Stimulated activated CD8-positive, alpha-beta memory T cell treated with anti-CD3 and anti-CD28 coated beads, Interleukin-15, amount 100 ng/mL, for 4 hours (primary cell): Measurements from ENCODE around the gene ZNF789.
"Not testable (repeated sequence)": the region's sequence is repeated elsewhere in the genome, so short reads cannot be mapped to it uniquely, and the experiment has no call there.

Experiments used
- DNase-seq, 2 donors: peaks; one replicate each; pipeline ENCODE4 v3.0.0-alpha.2; 2020; ENCODE audit warnings: low read depth in 2 of 2

Gene ZNF789

DNA sequence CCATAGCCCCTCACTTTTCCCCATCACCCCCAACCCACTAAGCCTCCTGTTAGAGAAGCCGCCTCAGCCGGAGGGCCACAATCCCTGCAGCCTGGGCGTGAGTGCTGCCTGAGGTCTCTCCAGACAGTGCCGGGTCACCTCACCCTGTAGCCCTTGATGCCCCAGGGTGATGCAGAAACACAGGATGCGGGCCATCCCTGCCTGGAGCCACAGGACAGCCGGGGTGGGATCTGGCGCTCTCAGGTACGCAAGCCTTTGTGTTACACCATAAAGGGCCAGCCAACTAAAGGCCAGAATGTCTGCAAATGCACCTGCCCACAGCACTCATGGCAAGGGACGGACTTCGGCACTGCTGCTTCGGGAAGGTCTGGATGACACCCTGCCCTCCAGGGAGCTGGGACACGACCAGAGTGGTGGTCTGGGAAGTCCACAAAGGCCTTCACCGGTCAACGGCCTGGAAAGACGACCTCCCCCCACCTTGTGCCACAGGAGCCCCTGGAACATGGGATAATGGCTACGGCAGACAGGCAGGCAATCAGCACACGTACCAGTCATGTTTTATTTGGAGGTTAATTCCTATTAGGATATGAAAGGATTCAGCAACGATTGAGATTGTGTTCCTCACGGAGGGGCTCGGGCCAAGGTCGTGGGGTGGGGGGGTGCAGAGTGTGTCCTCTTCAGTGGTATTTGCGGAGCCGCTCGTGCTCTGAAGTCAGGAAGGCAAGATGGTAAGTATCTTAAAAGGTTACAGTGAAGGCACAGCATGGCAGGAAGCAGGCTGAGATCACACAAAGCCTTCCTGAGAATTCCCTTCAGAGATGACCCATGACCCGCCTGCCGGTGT, 14.8 kb upstream of the ZNF789 start:
- no peak for DNase-seq

DNA sequence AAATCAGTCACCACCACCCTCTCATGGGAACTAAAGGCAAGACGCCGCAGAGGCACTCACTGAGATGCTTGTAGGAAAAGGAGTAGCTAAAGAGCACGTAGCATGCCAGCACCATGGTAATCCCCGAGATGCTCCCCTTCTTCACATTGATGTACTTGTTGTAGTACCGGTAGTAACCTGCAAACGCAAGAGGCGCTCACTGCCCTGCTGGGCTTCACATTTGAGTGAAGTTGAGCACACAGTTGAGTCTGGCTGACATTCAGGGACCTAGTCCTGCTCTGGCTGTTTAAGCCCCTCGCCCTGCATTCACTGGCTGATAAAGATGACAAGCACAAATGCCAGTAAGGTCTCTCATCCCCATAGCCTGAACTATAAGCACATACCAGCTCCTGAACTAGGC, 13.6 kb upstream of the ZNF789 start:
- DNase-seq, result no peak

DNA sequence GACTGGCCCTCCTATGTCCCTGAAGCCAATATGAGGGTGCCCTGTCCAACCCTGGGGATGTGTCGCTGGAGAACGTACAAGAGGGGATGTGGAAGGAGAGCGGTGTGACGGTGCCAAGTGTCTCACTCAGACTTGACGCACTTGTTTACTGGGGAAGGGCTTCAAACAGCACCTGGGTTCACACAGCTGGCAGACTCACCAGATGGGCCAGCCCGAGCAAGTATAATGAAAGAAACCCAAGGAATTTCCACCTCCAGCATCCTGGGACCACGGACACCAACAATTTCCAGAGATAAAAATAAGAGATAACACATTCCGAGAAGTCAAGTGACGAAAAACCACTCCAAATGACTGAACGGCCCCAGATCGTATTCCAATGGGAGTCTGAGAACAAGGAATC, 12.0 kb upstream of the ZNF789 start:
- DNase-seq, result no peak

DNA sequence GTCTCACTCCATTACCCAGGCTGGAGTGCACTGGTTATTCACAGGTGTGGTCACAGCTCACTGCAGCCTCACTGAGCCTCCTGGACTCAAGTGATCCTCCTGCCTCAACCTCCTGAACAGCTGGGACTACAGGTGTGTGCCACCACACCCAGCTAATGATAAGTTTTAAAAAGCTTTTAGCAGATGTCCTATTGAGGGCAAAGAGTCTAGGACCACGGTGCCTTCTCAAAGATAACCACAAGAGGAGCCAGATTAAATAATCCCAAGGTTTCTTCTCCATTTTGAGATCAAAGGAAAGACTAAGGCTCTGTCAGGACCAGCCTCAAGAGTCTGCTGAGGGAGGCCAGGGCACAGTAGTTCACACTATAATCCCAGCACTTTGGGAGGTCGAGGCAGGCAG, 11.5 kb upstream of the ZNF789 start:
- DNase-seq, result no peak

DNA sequence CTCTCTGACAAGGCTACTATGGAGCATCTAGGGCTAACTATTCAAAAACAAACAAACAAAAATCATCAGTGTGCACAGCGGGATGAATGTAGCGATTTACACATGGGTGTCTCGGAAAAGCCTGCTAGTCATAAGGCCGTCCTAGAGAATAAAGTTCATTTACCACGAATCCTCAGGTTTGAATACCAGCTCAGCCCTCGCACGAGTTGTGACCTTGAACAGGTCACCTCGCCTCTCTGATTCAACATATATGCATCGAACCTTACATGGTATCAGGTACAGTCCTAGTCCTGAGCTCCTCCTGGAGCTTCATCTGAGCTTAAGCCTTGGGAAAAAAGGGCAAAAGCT, 7.3 kb upstream of the ZNF789 start:
- no peak for DNase-seq

DNA sequence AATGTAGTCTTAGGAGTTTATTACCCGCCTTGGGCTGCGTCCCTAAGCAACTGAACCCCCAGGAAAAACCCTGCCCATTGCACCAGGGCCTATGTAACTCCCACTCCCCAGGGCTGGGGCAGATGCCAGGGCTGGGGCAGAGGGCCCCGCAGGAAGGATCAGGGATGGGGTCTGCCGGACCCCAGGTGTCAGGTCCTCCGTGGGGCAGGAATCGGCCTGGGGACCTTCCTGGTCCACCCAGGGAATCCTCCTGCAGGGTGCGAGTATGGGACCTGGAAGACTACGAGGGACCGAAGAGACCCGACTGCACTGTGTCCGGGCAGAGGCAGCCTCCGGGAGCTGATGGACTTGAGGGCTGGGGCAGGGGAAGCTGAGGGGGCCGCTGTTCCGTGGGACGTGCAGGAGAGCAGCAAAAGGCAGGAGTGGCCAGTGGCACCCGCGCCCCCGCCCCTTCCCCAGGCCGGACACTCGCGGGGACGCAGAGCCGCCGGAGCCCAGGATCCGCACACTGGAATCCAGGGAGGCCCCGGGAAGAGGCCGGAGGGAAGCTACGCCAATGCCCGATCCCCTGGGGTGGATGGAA, 4.3 kb upstream of the ZNF789 start:
- DNase-seq, result no peak

DNA sequence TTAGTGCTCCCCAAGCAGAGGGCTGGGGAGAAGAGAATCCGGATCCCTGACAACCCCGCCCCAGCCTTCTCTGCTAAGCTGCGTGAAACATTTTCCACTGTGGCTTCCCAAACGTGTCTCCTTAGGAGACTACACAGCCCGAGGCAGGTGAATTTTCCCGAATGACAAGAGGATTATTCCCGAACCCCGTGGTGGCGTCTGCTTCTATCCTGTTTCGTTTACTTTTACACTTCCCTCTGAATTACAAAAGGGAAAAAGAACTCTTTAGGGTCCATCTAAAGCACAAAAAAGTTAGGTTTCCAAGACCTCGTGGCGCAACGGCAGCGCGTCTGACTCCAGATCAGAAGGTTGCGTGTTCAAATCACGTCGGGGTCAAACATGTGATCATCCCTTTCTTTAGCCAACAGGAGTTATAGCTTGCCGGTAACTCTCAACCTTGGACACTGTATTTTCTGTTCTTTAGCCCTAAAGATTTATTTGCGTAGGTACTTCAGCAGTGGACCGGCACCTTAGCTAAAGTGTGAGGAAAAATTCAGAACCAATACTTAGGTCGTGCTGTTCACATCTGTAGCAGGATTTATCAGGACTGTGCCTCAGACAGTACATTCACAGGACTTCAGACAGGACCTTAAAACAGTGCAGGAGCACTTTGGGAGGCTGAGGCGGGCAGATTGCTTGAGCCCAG, 3.2 kb upstream of the ZNF789 start:
- no peak for DNase-seq

DNA sequence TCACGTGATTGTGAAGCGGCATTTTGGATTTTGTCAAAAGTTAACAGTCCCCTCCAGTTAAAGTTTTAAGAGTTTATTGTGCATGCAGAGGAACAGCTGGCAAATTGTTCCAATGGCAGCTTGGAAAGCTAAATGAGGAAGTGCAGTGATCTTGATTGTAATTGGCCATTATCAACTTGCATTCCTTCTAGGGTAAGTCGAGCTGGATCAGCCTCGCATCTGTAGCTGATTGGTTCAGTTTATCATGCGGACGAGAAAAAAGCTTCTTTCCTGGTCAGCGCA, 566 bp downstream of the ZNF789 start:
- DNase-seq, result no peak

DNA sequence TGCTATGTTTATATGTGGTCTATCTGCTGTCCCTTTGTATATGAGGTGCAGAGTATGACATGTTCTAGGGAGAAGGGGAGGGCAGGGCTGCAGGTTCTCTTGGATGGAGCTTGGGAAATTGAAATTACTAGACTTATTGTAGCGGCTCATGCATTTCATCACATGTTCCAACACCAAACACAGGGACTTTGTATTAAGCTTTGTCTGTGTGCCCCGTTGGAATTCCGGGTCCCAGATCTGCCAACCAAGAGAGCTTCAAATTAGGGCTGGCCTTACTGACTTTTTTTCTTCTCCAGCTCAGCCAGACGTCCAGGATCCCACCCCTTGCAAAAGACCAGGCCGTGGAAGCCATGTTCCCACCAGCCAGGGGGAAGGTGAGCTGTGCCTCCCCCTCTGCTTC, 3.4 kb downstream of the ZNF789 start:
- DNase-seq, result no peak

DNA sequence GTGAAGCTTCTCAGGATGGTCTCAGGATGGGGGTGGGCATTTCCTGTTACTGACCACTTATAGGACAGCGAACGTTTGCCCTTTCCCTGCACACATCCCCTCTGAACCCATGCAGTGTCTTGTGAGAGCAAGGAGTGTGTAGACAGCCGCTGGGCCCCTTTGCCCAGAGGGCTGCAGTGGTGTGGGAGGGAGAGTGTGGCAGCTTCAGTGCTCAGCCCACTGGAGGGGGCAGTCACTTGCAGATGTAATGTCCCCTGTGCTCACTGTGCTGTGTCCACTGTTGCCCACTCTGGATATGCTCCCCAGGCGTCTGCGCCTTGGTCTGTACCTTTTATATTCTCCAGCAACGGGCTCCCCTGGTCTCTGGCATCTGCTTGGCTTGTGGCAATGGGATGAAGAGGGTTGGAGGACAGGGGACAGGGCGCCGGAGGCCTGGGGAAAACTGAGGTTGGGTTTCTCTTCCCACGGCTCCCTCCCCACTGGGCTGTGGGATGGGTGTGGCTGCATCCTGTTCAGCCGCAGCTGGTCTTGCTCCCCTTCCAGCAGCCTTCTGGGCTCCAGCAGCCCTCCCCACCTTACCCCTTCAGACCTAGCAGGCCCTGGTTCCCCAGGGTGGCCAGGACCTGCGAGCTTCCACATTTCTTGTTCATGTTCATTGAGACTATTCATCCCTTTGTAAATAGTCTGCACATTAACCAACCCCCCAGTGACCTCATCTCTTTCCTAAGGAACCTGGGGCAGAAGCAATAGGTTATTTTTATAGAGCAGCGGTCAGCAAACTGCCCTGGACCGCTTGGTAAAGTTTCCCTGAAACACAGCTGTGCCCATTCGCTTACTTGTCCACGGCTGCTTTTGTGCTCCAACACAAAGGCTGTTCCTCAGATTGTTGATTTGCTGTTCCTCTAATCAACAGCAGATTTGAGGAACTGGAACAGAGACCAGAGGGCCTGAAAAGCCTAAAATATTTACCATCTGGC, 6.1 kb downstream of the ZNF789 start:
- DNase-seq, result no peak

DNA sequence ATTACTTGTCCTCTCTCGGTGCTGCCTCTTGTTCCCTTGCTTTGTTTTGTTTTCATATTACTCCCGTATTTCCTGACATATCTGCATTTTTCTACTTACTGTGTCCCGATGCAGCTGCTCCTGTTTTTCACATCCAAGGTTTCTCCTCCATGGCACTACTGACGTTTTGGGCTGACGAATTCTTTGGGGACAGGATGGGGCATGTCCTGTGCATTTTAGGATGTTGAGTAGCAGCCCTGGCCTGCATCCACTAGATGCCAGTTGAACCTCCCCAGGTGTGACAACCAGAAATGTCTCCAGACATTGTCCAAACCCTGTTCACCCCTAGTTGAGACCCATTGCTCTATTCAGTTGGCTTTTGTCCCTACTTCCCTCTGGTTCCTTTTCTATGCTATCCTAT, 12.4 kb downstream of the ZNF789 start:
- no peak for DNase-seq

DNA sequence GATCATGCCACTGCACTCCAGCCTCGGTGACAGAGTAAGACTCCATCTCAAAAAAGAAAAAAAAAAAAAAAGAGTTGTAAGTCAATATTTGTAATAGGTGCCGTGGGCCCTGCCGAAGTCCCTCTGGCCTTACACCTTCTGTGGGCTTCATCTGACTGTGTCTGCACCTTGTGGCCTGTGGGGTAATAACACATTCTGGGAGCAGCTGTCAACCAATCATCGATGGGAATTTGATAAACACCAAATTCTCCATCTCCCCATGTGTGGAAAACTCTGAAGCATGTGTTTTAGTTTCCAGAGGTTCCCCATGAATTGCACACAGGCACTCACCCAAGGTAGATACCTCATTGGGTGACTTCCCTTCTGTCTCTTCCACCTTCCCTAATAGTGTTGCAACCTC, 16.5 kb downstream of the ZNF789 start:
- no peak for DNase-seq

DNA sequence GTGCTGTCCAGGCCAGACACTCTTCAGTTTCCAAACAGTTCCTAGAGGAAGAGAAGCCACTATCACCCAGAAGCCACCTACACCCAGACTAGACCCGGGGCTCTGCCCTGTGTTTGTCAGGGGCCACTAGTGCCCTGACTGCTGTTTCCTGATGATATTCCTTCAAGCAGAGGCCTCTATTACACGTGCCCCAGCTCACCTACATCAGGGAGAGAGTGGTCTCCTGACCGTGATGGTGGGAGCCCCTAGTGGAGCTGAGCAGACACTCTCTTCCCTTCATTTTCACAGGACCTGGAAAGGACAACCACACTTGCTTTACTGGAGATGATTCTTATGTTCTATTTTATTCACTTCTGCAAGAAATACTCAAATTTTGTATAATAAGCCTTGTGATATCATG, 18.2 kb downstream of the ZNF789 start:
- no peak for DNase-seq

DNA sequence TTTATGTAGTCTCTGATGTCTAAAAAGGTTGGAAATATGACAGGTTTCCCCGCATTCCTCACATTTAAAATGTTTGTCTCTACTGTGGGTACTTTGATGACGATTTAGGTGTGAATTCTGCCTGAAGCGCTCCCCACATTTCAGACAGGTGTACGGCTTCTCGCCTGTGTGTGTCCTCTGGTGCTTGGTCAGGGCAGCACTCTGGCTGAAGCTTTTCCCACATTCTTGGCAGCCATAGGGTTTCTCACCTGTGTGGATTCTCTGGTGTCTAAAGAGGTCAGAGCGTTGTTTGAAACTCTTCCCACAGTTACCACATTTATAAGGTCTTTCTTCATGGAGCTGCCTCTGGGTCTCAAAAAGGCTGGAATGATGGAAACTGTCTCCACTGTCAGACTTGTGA, 21.1 kb downstream of the ZNF789 start:
- no peak for DNase-seq

DNA sequence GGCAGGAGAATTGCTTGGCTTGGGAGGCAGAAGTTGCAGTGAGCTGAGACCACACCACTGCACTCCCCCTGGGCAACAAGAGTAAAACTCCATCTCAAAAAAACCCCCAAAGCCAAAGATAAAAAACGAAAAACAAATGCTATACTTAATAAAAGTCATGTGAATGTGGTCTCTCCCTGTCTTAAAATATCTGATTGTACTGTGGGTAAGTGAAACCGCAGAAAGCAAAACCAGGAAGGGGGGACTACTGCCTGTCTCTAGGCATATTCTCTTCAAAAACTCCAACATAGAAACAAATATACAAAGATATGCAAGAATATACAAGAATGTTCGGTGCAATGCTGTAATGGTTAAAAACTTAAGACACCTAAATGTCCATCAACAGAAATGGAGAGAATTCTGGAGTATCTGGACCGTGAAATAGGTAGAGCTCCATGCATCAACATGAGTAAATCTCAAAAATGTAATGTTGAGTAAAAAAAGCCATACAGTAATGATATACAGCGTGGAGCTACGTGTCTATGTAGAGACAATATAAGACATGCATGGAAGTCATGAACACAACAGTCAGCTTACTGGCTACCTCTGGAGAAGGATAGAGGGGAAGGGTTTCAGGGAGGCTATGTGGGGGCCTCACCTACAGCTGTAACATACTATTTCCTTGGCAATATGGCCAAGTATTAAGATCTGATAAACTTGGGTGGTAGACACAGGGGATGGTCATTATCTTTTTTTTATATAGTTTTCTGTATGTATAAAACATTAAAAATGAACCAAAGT, 25.3 kb downstream of the ZNF789 start:
- no peak for DNase-seq

DNA sequence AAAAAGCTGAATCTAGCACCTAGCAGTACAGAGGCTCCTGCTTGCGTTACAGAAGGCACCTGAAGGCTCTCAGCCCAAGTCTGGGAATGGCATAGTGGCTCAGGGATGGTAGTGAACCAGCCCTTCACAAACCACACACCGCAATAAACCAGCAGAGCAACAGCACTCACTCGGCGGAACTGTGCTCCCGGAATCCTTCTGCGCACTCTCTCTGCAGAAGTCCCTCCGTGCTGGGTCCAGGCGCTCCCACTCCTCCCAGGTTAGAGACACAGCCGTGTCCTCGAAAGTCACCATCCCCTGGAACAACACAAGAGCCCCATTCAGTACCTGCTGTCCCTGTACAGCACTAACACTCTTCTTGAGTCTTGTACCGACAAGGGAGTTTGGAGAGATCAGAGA, 25.9 kb downstream of the ZNF789 start:
- no peak for DNase-seq

DNA sequence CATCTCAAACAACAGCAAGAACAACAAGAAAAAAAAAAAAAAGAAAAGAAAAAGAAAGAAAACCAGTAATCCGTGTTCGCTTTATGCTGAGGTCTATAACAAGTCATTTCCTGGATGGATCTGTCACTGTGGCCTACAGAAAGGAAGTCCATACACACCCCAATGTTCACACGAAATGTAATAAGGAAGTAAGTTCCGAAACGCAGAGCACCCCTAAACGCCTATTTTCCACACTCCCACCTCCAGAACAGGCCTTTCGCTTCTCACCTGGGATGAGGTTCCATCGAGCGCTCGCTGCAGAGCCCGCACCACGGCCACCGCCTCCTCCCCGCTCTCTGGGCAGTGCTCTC, 26.7 kb downstream of the ZNF789 start:
- DNase-seq, result peak in 1 of 2 donors; percentile 9

DNA sequence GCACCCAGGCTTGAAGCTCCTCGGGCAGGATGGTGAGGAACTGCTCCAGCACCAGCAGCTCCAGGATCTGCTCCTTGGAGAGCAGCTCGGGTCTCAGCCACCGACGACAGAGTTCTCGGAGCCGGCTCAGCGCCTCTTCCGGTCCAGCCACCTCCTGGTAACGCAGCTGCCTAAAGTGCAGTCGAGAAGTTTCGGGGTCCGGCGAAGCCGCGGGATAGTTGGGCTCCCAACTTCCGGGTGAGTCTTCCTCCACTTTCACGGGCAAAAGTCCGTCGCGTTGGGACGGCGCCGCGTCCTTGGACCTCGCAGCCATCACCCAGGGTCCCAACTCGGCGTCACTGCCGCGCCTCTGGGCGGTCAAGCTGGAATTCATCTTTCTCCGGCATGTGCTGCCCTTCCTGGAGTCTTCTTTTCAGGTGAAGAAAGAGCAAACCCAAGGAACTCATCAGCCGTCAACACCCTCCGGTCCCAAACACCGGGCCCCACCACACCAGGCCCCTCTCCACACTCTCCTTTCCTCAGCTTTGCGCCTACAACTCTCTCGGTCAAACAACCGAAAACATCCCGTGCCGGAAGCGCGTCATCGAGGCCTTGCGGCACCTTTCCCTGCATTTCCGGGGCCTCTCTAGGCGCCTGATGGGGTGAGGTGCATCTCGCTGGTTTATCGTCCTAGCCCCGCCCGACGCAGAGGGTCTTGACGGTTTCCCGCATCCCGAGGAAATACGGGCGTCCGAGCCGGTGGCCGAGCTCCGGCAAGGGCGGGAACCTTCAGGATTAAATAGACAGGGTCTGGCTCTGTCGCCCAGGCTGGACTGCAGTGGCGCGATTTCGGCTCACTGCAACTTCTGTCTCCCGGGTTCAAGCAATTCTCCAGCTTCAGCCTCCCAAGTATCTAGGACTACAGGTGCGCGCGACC, 27.3 kb downstream of the ZNF789 start, which contains the start of gene ZNF394:
ZNF394 (minus strand) TSS at position 561 of the 916 bp plus-strand sequence; CDS start at position 373, 188 bp downstream.
- DNase-seq, result peak; percentile 76 to 79

DNA sequence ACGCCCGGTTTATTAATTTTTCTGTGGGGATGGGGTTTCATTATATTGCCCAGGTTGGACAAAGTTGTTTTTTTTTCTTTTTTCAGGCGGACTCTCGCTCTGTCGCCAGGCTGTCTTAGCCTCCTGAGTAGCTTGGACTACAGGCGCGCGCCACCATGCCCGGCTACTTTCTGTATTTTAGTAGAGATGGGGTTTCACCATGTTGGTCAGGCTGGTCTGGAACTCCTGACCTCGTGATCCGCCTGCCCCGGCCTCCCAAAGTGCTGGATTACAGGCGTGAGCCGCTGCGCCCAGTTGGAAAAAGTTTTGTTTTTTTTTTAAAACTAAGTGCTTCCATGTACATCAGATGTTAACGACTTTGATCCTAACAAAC, 27.9 kb downstream of the ZNF789 start:
- no peak for DNase-seq

DNA sequence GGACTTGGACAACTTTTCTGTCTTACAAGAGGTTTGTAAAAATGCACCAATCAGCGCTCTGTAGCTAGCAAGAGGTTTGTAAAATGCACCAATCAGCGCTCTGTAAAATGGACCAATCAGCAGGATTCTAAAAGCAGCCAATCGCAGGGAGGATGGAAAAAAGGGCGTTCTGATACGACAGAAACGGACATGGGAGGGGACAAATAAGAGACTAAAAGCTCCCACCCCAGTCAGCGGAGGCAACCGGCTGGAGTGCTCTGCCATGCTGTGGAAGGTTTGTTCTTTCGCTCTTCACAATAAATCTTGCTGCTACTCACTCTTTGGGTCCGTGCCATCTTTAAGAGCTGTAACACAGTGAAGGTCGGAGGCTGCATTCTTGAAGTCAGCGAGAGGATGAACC, 28.5 kb downstream of the ZNF789 start:
- DNase-seq, result not testable (repeated sequence)

DNA sequence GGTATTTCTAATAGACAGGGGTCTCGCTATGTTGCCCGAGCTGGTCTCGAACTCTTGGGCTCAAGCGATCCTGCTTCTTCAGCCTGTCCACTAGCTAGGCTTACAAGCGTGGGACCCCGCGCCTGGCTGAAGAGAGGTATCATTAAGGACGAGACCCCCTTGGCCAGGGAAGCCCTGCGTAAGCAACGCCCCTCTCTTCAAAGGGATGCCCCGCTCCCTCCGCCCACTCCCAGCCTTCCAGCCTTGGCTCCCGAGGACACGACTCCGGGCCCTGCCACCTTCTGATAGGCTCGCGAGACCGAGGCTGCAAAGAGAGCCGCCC, 31.6 kb downstream of the ZNF789 start:
- no peak for DNase-seq
